ENCODE measurements around the gene SRRM4.

The SRRM4 gene

DNA sequence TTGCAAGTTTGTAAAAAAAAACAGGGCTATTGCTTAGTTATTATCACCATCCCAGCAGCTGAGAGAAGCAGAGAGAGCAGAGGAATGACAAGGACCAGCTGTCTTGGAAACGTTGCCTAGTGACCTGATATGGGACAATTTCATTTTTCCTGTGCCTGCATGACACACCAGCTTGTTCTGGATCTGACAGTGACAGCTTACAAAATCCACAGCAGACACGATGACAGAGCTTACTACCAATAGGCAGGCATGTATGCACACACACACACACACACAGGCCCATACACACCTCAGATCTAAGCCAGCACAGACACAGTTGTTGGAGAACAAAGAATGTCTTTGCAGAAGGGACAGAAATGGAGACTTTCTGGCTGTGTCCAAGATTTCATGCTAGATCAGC, 222.8 kb downstream of the SRRM4 start:
- no peak for DNase-seq (ENCODE audit: low spot score)

DNA sequence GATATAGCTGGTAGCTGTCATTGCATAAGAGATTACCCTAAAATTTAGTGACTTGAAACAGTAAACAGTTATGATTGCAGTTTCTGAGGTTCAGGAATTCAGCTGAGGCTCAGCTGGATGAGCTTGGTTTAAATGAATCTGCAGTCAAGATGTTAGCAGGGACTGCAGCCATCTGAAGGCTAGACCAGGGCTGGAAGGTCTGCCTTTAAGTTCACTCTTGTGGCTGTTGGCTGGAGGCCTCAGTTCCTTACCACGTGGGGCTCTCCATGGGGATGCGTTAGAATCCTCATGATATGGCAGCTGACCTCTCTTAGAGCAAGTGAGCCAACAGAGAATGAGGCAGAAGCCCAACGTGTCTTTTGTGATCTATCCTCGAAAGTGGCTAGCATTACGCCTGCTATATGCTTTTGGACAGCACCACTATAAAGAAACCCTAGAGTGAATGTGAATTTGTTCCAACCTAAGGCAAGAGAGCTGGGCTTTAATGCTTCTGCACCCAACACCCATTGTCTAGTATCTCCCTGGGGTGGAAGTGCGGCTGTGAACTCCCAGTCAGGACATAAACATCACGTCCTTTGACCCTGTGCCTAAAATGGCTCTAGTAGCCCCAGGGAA, 223.4 kb downstream of the SRRM4 start:
- DNase-seq (ENCODE audit: low spot score), result no peak

DNA sequence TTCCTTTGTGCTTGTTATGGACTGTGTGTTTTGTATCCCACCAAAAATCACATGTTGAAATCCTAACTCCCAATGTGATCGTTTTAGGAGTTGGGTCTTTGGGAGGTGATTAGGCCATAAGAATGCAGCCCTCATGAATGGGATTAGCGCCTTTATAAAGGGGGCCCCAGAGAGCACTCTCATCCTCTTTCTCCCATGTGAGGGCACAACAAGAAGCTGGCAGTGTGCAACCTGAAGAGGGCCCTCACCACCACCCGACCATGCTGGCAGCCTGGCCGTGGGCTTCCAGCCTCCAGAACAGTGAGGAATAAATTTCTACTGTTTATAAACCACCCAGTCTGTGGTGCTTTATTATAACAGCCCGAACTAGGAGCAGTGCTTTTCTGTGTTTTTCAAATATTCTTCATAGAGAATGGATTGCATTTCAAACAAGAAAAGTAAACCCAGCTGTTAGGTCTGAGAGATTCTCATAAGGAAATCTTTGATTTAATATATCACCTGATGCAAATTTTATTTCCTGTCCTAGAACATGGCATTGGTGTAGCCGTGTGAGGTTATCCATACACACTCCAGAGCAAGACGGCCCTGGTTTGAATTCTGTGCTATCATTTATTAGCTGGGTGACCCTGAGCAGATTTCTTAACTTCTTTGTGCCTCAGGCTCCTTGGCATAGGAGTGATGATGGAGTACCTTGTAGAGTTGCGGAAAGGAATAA, 225.2 kb downstream of the SRRM4 start:
- no peak for DNase-seq (ENCODE audit: low spot score)

DNA sequence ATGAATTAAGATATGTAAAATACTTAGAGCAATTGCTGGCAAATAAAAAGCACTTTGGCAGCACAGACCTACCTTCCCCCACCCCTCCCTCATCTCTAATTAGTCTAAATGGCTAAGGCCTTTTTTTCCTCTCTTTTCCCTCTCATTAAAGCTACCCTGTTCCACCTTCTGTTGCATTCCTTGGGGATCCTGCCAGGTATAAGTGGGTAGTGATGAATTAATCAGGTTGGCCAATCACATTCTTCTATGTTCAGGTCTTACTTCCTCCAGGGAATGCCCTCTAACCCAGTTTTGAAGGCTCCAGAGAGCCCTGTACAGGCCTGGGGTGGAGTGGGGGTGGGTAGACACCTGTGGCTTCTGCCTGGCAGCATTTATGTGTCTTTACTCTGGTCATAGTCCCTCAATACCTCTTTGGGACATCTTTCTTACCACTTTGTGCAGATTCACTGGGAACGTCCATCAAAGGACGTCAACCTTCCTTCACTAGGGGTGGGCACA, 225.8 kb downstream of the SRRM4 start:
- no peak for DNase-seq (ENCODE audit: low spot score)

DNA sequence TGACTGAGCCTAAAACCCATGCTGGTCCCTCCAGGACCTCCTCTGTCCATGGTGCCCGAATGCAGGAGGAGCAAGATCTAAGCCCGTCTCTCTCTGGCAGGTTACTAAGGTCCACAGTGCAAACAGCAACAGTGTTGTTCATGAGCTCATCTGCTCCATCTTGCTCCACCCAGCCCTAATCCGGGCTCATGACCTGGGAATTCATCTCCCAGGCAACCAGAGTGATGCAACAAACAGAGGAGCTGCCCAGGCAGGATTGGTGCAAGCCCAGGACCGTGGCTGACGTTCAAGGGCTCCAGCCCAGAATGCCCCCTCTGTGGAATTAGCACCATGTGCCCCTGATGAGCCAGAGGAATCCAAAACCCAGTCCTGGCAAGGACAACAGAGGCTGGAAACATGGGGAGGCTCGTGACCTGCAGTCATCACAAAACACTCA, 227.3 kb downstream of the SRRM4 start:
- no peak for DNase-seq (ENCODE audit: low spot score)

DNA sequence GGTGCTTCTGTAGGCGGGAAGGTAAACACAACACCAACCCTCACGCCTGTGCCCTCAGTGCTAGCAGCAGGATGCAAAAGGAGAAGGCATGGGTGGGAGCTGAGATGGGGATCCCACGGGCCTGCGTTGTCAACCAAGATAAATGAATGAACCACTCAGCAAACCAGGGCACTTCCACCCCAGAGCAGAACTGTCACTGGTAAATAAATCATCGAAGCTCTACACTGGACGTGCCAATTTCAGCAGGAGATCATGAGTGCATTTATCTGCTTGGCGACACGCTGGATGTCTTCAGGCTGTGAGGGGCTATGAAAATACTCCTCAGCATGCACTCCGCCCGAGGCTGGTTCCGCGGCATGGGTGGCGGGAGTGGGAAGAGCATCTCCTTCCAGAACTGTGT, 230.5 kb downstream of the SRRM4 start:
- no peak for DNase-seq (ENCODE audit: low spot score)

Measured in CD4-positive, alpha-beta T cell treated with Interleukin-15 for 4 hours (primary cell).